ENCODE data around the gene PRPF19. TPM values are rescaled to one million over a fixed set of nuclear protein-coding genes. Genes with fewer than 3 reads are reported as not detected.
A peak's percentile ranks its signal among the peaks of the same experiment; 100 is the strongest.

PRPF19 gene
- total and polyA plus RNA-seq, 3 donors from 2014 or later: 71.6 to 109 (median 79.8) TPM

GRCh38 chr11:60899977-60900376, 6.4 kb downstream of the PRPF19 start:
- TF ChIP-seq POLR2A (IDR thresholded peaks at IDR 0.05) (no peak), CTCF (IDR thresholded peaks at IDR 0.05) (no peak)
- 78 to 80% methylated on average over 4 of the region's 4 CpGs for whole genome bisulfite sequencing, 2 donors
- Histone ChIP-seq H3K27ac (no peak overlapping the region), H3K27me3 (no peaks in the 10 kb centered on the region), H3K9me3 (no peaks in the 10 kb centered on the region), H3K4me3 (no peak overlapping the region), H3K36me3 (ENCODE audit: low read depth, missing control alignments) (no peaks in the 10 kb centered on the region), H3K4me1 (peaks cover 5% of the 10 kb centered on the region)
- DNase-seq: no peak
- intact Hi-C loops (cut with DNase I; ENCODE audit: low total_unique reads): loop anchor here (5.0 kb wide), 1 partner anchor 63 kb away; no protein-coding TSS in a partner anchor

DNA sequence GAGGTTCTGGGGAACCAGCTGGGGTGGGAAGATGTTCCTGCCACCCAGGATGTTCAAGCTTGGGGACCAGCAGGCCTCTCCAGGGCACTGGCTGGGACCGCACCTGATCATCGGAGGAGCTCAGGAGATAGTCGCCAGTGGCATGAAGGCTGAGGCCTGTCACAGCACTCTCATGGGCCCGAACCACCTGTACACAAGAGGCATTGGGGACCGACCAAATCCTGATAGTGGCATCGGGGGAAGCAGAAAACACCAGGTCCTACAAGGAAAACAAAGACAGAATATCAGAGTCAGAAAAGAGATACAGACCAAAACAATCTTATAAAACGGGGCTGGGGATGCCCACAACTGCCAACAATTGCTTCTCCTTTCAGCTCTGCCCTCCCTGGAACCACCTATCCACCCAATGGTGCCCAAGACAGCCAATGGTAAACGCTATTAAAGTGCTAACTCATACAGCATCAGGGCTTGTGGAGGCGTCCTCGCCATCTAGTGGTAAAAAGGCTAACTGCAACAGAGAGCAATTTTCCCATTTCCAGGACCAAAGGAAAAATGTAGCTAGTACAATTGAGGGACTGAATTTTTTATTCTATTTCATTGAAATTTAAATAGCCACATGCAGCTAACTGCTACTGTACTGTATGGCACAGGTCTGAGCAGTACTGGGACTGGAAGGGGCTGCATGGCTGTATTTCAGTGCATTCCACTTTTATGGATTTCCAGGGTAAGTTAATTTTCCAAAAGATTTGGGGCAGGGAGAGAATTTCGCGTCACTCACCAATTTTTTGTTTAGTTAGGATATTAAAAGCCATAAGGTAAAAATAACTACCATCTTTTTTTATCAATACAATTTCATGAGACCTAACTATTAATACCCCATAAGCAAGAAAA, 7.1 kb downstream of the PRPF19 start:
- WGBS, 2 donors: 67 to 69% methylated on average over 12 of the region's 12 CpGs
- Histone ChIP-seq H3K4me3 (no peak overlapping the region), H3K27ac (no peak overlapping the region), H3K4me1 (no peaks in the 10 kb centered on the region), H3K27me3 (no peaks in the 10 kb centered on the region), H3K9me3 (no peaks in the 10 kb centered on the region), H3K36me3 (ENCODE audit: low read depth, missing control alignments) (no peaks in the 10 kb centered on the region)
- intact Hi-C loops (cut with DNase I; ENCODE audit: low total_unique reads): loop anchor here (5.0 kb wide), 1 partner anchor 62 kb away; no protein-coding TSS in a partner anchor
- TF ChIP-seq CTCF (IDR thresholded peaks at IDR 0.05): peak; percentile 85 to 93 (median 92)
- TF ChIP-seq POLR2A (IDR thresholded peaks at IDR 0.05): no peak
- DNase-seq: peak; percentile 57

DNA sequence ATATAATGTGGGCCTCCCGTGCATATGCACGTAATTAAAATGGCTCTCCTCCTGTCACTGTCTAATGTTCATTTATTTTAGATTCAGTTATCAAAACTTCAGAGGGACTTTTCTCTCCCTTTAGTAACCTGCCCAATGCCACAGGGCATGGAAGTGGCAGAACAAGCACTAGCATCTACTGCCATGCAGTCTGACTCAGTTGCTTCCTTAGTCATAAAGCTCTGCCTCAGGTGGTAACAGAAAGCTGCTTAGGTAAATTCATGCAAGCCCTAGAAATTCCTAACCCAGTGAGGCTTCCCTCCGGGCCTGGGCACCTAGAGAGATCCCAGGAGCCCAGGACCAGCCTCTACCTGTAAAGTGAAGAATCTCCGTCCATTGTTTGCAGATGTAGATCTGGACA, 8.9 kb downstream of the PRPF19 start:
- 91 to 92% methylated on average over 4 of the region's 4 CpGs for WGBS, 2 donors
- Histone ChIP-seq H3K9me3 (no peaks in the 10 kb centered on the region), H3K4me3 (no peak overlapping the region), H3K36me3 (ENCODE audit: low read depth, missing control alignments) (no peaks in the 10 kb centered on the region), H3K4me1 (no peaks in the 10 kb centered on the region), H3K27ac (no peak overlapping the region), H3K27me3 (no peaks in the 10 kb centered on the region)
- intact Hi-C loops (cut with DNase I; ENCODE audit: low total_unique reads): loop anchor here (5.0 kb wide), 1 partner anchor 60 kb away; no protein-coding TSS in a partner anchor
- no peak for DNase-seq
- TF ChIP-seq CTCF (IDR thresholded peaks at IDR 0.05) (no peak), POLR2A (IDR thresholded peaks at IDR 0.05) (no peak)

DNA sequence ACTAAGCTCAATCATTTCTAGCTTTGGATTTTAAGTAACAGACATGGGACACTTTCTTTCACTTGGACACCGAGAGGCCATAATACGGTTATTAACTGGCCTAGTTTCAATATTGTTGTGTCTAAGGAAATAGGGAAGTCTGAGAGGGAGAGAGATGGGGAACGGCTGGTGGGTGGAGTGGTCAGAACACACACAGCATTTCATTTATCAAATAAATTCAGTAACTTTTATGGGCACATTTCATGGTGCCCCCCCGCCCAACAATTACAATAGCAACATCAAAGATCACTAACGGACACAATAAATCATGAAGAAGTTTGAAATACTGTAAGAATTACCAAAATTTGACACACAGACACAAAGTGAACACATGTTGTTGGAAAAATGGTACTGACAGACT, 10.7 kb downstream of the PRPF19 start:
- no peak for DNase-seq
- 83 to 88% methylated on average over 5 of the region's 5 CpGs for WGBS, 2 donors
- no peaks in the 10 kb centered on the region for H3K9me3 ChIP-seq
- no peak for TF ChIP-seq POLR2A (IDR thresholded peaks at IDR 0.05)
- TF ChIP-seq CTCF (IDR thresholded peaks at IDR 0.05): no peak
- no peak overlapping the region for H3K27ac ChIP-seq
- no peaks in the 10 kb centered on the region for H3K27me3 ChIP-seq
- H3K36me3 ChIP-seq (ENCODE audit: low read depth, missing control alignments): no peaks in the 10 kb centered on the region
- intact Hi-C loops (cut with DNase I; ENCODE audit: low total_unique reads): loop anchor here (5.0 kb wide), 1 partner anchor 58 kb away; no protein-coding TSS in a partner anchor
- H3K4me3 ChIP-seq: no peak overlapping the region
- H3K4me1 ChIP-seq: no peaks in the 10 kb centered on the region
